DMS53 (cell line): ENCODE data around the gene IL5.

Experiments
- DNase-seq: peaks from one replicate; lab custom pipeline; 2025; lab: John Stamatoyannopoulos, UW

The IL5 gene

DNA sequence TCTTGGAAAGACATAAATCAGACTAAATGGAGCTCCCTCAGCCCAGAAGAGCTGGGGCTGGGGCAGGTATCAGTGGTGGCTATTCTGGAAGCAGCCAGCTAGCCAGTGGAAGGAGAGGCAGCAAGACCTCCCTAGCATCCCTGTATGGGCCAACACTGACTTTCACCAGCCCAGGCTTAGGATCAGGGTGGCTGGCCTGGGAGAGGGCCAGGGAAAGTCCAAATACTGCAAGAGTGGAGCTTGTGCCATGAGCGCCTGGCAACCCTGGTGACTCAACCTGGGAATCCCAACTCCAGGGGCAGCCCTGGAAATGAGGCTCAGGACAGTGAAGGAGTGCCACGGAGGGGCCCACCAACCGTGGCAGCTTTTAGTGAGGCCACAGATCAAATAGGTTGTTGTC lies 45.2 kb downstream of the IL5 start:
- DNase-seq: peak; percentile 40

DNA sequence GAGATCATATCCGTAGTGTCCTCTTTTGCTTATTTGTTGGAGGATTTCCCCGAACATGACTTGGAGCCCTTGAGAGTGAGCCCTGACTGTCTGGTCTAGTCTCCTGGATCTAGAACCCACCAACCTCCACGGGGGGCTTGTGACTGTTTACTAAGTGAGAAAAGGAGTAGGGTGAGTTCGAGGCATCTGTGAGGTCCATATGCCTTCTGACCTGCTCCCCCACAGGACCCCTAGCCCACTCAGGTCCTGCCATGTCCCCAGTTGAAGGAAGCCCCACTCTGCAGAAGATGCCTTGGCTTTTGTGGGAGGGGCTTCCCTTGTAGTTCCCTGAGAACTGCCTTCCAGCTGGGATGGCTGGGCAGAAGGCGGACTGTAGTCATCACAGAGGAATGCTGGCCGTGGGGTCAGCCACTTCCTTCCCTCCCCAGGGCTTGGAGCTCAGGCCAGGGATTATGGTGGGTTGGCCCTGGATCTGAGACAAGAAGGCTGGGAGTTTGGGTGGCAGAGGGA lies 45.8 kb downstream of the IL5 start:
- peak; percentile 74 for DNase-seq

DNA sequence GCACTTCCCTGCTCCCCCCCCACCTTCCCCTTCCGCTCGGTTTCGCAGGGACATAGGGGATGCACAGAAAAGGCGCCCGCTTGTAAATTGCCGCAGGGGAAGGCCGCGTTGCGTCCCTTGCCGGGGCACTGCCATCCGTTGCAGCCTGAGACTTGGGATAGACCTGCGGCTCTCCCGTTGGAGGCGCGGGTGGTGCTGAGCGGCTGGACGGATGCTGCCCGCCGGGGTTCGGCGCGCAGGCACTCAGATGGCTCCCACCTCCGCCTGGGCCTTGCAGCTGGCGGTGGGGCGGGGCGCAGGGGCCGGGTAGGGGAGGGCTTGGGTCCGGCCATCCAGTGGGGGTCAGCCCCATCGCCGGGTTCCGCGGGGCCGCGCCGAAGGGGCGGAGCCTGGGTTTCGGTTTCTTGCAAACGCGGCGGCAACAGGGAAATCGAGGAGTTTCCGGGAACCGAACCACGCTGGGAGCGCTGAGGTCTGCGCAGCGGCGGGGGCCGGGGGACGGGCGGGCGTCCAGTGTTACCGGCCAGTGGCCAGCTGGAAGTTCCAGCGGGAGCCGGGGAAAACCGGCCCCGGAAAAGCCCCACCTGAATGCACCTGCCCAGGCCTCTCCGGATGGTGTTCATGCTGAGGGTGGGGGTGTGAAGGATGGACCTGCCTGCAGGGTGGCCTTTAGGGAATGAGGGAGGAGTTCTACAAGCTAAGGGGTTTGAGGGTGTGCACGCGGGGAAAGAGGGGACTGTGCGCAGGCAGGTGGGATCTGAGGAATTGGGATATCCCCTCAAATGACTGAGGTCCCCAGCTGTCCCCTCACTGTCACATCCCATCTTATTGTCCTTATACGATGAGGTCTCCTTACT lies 46.5 kb downstream of the IL5 start:
- DNase-seq: peak; percentile 95

GRCh38 chr5:132496191-132496630 lies 47.1 kb downstream of the IL5 start:
- peak; percentile 99 for DNase-seq

DNA sequence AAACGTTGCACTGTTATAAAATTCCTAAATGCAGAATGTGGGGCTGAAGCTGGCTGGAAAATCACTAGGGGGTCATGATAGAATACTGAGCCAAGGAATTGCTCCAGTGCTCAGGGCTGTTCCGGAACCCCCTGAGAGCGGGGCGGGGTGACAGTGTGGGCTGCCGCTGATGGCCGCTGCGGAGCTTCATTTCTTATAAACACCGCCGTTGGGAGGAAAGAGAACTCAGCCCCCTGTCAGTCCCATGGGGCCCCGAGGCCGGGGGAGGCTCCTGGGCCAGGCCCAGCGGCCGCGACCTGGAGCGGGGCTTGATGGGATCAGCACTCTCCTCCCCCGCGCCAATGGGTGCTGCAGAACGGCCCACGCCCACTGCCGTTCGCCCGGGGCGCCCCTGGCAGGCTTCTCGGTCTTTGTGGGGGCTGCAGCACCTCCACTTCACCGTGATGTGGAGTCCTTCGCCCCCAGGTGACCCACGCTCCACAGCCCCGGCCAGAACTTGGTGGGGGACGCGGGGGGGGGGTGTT lies 47.6 kb downstream of the IL5 start:
- peak; percentile 91 for DNase-seq

GRCh38 chr5:132493821-132494220 lies 49.5 kb downstream of the IL5 start:
- DNase-seq: no peak

GRCh38 chr5:132493241-132493640 lies 50.1 kb downstream of the IL5 start:
- no peak for DNase-seq

- DNase-seq: no peak
Measured at GRCh38 chr5:132492386-132493125, 50.8 kb downstream of the IL5 start.
